ENCODE measurements around the gene GALNTL6. TPM values are rescaled to one million over a fixed set of nuclear protein-coding genes. Genes with fewer than 3 reads are reported as not detected.

The GALNTL6 gene
- polyA plus RNA-seq, 1 donor from 2014 or later, result 14.9 TPM

GRCh38 chr4:172660251-172660650 is 847.0 kb downstream of the GALNTL6 start:
- no peaks in the 10 kb centered on the region for H3K27me3 ChIP-seq (ENCODE audit: insufficient read depth, low read depth, low read length)
- no peaks in the 10 kb centered on the region for H4K20me1 ChIP-seq (ENCODE audit: insufficient read depth)
- no peaks in the 10 kb centered on the region for H3K79me2 ChIP-seq (replicated peaks; ENCODE audit: insufficient read depth, low read length)
- no peak overlapping the region for H2AFZ ChIP-seq (ENCODE audit: low read depth, low read length)
- H3K4me2 ChIP-seq (ENCODE audit: low read length), result no peak overlapping the region
- no peak overlapping the region for H3K9ac ChIP-seq (ENCODE audit: low read length)
- H3K36me3 ChIP-seq (ENCODE audit: insufficient read depth, low read length), result no peaks in the 10 kb centered on the region
- H3K27ac ChIP-seq (ENCODE audit: low read length), result no peak overlapping the region
- no peaks in the 10 kb centered on the region for H3K9me3 ChIP-seq (ENCODE audit: low read length)
- TF ChIP-seq, protein P1, sequence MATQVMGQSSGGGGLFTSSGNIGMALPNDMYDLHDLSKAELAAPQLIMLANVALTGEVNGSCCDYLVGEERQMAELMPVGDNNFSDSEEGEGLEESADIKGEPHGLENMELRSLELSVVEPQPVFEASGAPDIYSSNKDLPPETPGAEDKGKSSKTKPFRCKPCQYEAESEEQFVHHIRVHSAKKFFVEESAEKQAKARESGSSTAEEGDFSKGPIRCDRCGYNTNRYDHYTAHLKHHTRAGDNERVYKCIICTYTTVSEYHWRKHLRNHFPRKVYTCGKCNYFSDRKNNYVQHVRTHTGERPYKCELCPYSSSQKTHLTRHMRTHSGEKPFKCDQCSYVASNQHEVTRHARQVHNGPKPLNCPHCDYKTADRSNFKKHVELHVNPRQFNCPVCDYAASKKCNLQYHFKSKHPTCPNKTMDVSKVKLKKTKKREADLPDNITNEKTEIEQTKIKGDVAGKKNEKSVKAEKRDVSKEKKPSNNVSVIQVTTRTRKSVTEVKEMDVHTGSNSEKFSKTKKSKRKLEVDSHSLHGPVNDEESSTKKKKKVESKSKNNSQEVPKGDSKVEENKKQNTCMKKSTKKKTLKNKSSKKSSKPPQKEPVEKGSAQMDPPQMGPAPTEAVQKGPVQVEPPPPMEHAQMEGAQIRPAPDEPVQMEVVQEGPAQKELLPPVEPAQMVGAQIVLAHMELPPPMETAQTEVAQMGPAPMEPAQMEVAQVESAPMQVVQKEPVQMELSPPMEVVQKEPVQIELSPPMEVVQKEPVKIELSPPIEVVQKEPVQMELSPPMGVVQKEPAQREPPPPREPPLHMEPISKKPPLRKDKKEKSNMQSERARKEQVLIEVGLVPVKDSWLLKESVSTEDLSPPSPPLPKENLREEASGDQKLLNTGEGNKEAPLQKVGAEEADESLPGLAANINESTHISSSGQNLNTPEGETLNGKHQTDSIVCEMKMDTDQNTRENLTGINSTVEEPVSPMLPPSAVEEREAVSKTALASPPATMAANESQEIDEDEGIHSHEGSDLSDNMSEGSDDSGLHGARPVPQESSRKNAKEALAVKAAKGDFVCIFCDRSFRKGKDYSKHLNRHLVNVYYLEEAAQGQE (IDR thresholded peaks at IDR 0.05; ENCODE audit: borderline replicate concordance), result no peak
- no peak for TF ChIP-seq CTCF (IDR thresholded peaks at IDR 0.05; ENCODE audit: poor library complexity, severe bottlenecking)
- no peak for TF ChIP-seq EZH2 (IDR thresholded peaks at IDR 0.05; ENCODE audit: borderline replicate concordance, insufficient read depth, low read length, poor library complexity, severe bottlenecking)
- no peak for TF ChIP-seq RAD21 (conservative IDR thresholded peaks at IDR 0.05)
- no peak for TF ChIP-seq TAF1 (IDR thresholded peaks at IDR 0.05; ENCODE audit: low read depth)
- TF ChIP-seq MXI1 (conservative IDR thresholded peaks at IDR 0.05; ENCODE audit: poor library complexity, severe bottlenecking), result no peak
- no peak for TF ChIP-seq EP300 (conservative IDR thresholded peaks at IDR 0.05; ENCODE audit: poor library complexity, severe bottlenecking)
- no peak for TF ChIP-seq SMC3 (conservative IDR thresholded peaks at IDR 0.05; ENCODE audit: poor library complexity)
- TF ChIP-seq POLR2AphosphoS5 (IDR thresholded peaks at IDR 0.05), result no peak
- no peaks in the 10 kb centered on the region for H3F3A ChIP-seq (ENCODE audit: insufficient read depth, low read length, poor library complexity, severe bottlenecking)
- no peaks in the 10 kb centered on the region for H3K9me2 ChIP-seq (ENCODE audit: insufficient read depth, low read length)
- no peak overlapping the region for H3K4me3 ChIP-seq (ENCODE audit: low read length)

GRCh38 chr4:172662113-172662512 is 848.9 kb downstream of the GALNTL6 start:
- no peaks in the 10 kb centered on the region for H3K27me3 ChIP-seq (ENCODE audit: insufficient read depth, low read depth, low read length)
- no peaks in the 10 kb centered on the region for H3K9me2 ChIP-seq (ENCODE audit: insufficient read depth, low read length)
- H3K79me2 ChIP-seq (replicated peaks; ENCODE audit: insufficient read depth, low read length), result no peaks in the 10 kb centered on the region
- no peak for TF ChIP-seq SMC3 (conservative IDR thresholded peaks at IDR 0.05; ENCODE audit: poor library complexity)
- no peak for TF ChIP-seq POLR2AphosphoS5 (IDR thresholded peaks at IDR 0.05)
- no peak for TF ChIP-seq MXI1 (conservative IDR thresholded peaks at IDR 0.05; ENCODE audit: poor library complexity, severe bottlenecking)
- no peak for TF ChIP-seq EP300 (conservative IDR thresholded peaks at IDR 0.05; ENCODE audit: poor library complexity, severe bottlenecking)
- no peak for TF ChIP-seq CTCF (IDR thresholded peaks at IDR 0.05; ENCODE audit: poor library complexity, severe bottlenecking)
- TF ChIP-seq, protein P1 (IDR thresholded peaks at IDR 0.05; ENCODE audit: borderline replicate concordance), result no peak
- no peak for TF ChIP-seq RAD21 (conservative IDR thresholded peaks at IDR 0.05)
- TF ChIP-seq EZH2 (IDR thresholded peaks at IDR 0.05; ENCODE audit: borderline replicate concordance, insufficient read depth, low read length, poor library complexity, severe bottlenecking), result no peak
- no peak for TF ChIP-seq TAF1 (IDR thresholded peaks at IDR 0.05; ENCODE audit: low read depth)
- H4K20me1 ChIP-seq (ENCODE audit: insufficient read depth), result no peaks in the 10 kb centered on the region
- H3K27ac ChIP-seq (ENCODE audit: low read length), result no peak overlapping the region
- no peaks in the 10 kb centered on the region for H3K9me3 ChIP-seq (ENCODE audit: low read length)
- H3K4me2 ChIP-seq (ENCODE audit: low read length), result no peak overlapping the region
- H3K4me3 ChIP-seq (ENCODE audit: low read length), result no peak overlapping the region
- no peak overlapping the region for H3K9ac ChIP-seq (ENCODE audit: low read length)
- H2AFZ ChIP-seq (ENCODE audit: low read depth, low read length), result no peak overlapping the region
- no peaks in the 10 kb centered on the region for H3F3A ChIP-seq (ENCODE audit: insufficient read depth, low read length, poor library complexity, severe bottlenecking)
- no peaks in the 10 kb centered on the region for H3K36me3 ChIP-seq (ENCODE audit: insufficient read depth, low read length)
